Fibroblast of gingiva (primary cell): ENCODE results near the gene C16orf96.

Source experiments
- DNase-seq: peaks from one replicate; pipeline ENCODE4 v3.0.0-alpha.2; 2011; ENCODE audit warnings: low read depth

The C16orf96 gene

DNA sequence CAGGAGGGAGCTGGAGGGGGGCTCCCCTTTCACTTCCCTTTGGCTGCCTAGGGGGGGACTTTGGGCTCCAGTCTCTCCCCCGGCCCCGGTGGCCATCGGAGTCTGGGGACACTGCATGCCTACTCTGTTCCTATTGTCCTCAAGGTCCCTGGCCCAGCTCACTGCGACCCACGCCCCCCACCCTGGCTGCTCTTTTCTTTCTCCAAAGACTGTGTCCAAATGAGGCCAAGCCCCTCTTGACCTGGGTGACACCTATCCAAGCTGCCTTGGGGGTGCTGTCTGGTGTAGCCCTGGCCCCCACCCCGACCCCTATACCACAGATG lies 45.7 kb downstream of the C16orf96 start:
- DNase-seq = no peak

GRCh38 chr16:4602331-4602730 lies 46.2 kb downstream of the C16orf96 start:
- no peak for DNase-seq

GRCh38 chr16:4603624-4604170 lies 47.6 kb downstream of the C16orf96 start:
- DNase-seq = no peak

DNA sequence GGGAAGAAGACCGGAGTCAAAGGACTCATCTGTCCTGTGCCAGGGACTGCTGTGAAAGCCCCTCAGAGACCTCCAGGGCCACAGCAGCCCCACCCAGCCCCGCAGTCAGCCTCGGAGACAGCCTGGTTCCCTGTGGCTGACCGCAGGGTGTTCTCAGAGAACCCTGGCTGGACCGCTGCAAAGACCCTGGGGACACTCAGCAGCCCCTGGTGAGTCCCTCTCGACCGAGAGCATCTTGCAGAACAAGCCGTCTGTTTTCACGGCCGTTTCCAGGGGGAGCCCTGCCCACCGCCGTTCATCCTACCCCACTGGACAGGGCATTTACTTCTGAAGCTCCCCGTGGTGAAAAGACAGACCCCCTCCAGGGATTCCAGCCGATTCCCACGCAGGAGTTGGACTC lies 48.3 kb downstream of the C16orf96 start:
- no peak for DNase-seq

DNA sequence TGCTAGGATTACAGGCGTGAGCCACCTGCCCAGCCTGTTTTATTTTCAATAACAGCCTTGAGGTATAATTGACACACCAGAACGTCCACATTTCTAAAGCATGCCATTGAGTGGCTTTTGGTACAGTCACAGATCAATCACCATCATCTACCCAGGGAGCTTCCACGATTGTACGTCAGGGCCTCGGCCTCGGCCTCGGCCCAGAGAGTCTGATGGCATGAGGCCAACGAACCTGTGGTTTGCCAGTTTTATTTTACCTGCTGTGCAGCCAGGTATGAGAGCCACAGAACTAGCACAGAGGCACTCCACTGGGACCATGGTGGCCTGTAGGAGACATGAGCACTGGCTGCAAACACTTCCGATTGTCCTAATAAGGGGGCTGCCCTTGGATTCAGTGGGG lies 50.2 kb downstream of the C16orf96 start:
- DNase-seq = no peak

DNA sequence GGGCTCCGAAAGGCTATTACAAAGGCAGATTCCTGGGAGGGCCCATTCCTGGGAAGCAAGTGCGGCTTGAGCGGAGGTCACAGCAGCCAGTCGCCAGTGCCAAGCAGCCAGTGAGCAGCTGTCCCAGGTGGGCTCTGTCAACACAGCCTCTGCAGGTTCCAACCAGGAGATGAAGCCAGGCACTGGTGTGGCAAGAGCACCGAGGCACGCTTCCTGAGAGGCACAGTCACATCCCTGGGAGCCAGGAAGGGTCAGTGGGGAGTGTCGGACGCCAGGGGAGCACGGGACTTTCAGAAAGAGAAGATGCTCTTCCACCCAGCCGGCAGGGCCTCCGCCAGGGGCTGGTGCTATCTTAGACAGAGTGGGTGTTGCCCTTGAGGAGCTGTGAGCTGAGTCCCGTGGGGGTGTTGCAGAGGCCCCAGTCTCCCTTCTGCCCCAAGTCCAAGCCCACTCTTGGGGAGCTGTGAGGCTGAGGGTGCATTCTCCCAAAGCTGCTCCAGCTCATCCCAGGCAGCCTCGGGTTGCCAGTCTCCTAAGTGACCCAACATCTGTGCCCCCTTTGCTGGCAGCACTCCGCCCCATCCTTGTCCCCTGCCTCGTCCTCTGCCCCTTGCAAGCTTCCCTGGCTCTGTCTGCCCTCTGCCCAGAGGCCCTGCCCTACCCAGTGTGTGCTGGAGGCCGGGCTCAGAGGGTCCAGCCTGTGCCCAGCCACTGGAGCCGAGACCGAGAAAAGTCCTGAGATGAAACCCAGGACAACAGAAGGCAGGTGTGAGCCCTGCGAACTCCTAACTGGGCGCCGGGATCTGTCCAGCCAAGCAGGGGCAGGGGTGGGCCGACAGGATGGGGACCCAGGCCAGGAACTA lies 51.9 kb downstream of the C16orf96 start:
- no peak for DNase-seq

DNA sequence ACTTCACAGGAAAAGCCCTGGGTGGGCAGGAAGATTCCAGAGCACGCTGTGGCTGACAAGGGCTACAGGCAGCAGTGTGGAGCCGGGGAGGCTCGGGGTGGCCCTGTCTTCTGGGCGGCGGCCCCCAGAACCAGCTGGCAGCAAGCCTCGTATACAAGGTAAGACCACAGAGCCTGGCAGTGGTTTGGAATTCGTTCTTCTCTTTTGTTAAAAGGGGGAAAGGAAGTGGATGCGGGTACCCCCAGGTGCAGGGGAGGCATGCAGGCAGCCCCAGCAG lies 52.5 kb downstream of the C16orf96 start:
- no peak for DNase-seq

- no peak for DNase-seq
Measured at GRCh38 chr16:4609200-4610010, 53.3 kb downstream of the C16orf96 start.

GRCh38 chr16:4610011-4611005 lies 54.2 kb downstream of the C16orf96 start:
- DNase-seq = no peak

DNA sequence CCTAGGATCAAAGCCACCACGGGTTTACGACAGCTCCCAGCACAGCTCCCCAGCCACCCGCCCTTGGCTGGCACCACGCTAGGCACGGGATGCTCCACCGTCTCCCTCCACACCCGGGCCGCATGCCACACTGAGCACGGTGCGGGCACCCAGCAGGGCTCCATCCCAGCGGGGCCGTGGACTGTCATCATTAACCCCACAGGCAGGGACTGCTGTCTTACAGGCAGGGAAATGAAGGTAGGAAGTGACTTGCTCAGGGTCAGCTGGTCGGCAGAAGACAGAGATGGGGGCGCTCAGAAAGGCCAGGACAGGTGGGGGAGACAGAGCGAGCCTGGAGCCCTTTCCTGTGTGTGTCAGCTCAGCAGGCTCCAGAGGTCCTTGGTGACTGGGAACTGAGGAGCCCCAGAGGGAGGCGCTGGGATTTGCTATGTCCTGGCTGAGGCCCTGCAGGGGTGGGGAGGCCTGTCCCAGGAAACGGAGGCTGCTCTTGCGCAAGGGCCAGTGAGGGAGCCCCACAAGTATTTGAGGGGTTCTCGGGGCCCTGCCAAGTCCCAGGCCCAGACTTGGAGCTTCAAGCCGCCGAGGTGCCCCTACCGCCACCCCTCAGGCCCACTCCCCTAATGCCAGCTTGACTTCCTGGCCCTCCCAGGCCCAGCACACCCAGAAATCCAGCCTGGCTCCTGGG lies 55.3 kb downstream of the C16orf96 start:
- no peak for DNase-seq

- DNase-seq = no peak
Measured at GRCh38 chr16:4612474-4612931, 56.4 kb downstream of the C16orf96 start.

- DNase-seq = no peak
Measured at GRCh38 chr16:4612977-4613635, 57.0 kb downstream of the C16orf96 start.

GRCh38 chr16:4613636-4614570 lies 57.8 kb downstream of the C16orf96 start:
- peak; percentile 21 for DNase-seq

- DNase-seq = peak; percentile 89
Measured at GRCh38 chr16:4614571-4615383, 58.6 kb downstream of the C16orf96 start, which contains the start of gene UBALD1. UBALD1 (minus strand) TSS chr16:4614888; CDS start chr16:4614797, 91 bp downstream.

DNA sequence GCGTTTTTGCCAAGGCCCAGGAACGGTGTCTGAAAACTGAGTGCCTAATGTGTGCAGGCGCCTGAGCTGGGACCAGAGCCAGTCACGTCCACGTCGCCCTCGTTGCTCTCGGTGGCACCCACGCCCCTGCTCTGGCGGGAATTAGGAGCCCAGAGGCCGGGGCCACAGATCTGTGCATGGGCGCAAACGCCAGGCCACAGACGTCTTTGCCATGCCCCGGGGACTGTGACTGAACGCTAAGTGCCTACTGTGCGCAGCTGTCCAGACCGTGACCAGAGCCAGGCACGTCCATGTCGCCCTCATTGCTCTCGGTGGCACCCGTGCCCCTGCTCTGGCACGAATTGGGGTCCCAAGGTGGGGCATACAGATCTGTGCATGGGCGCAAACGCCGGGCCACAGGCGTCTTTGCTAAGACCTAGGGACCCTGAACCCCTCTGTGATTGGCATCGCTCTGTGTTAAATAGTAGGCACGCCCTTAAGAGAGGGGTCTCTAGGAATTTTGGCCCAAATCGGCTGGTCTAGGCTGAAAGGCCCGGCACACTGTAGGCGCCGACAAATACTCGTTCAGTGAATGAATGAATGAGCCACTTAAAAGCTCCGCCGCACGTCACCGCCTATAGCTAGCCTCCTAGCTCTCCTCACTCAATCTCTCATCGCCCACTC lies 59.4 kb downstream of the C16orf96 start:
- DNase-seq = no peak

GRCh38 chr16:4616047-4616811 lies 60.1 kb downstream of the C16orf96 start:
- peak; percentile 100 for DNase-seq

GRCh38 chr16:4617880-4618279 lies 61.7 kb downstream of the C16orf96 start:
- DNase-seq = no peak
